Stimulated activated effector memory CD8-positive, alpha-beta T cell treated with anti-CD3 and anti-CD28 coated beads, Interleukin-12 subunit alpha, Interleukin-12 subunit beta, amount 100 ng/mL, for 72 hours (primary cell): ENCODE data around the gene ZCCHC18.

Experiments
- ATAC-seq: fragments of 150-1000 bp; cut with Tn5 transposase; 2 replicates; pipeline ENCODE4 v1.10.0; 2021
- DNase-seq, 2 donors: peaks; one replicate each; pipeline ENCODE4 v3.0.0; 2021 to 2022; ENCODE audit warnings: low spot score in 2 of 2
- H3K27ac Mint-ChIP-seq: one replicate; pipeline ENCODE4 v1.8.0; 2022; ENCODE audit warnings: mild to moderate bottlenecking, mixed read lengths
- H3K36me3 Mint-ChIP-seq: one replicate; pipeline ENCODE4 v1.8.0; 2022; ENCODE audit warnings: mild to moderate bottlenecking, mixed read lengths
- H3K4me1 Mint-ChIP-seq: one replicate; pipeline ENCODE4 v1.8.0; 2022; ENCODE audit warnings: mixed read lengths
- H3K4me3 Mint-ChIP-seq: one replicate; pipeline ENCODE4 v1.8.0; 2022; ENCODE audit warnings: mild to moderate bottlenecking, mixed read lengths
- H3K9me3 Mint-ChIP-seq: one replicate; pipeline ENCODE4 v1.8.0; 2022; ENCODE audit warnings: mixed read lengths

Gene ZCCHC18

GRCh38 chrX:104113222-104113965 is 1.1 kb downstream of the ZCCHC18 start:
- peak; percentile 70 for ATAC-seq
- no peak for DNase-seq
- Mint-ChIP-seq H3K36me3 (no peaks in the 10 kb centered on the region), H3K4me3 (peak overlapping the region; percentile 83), H3K27ac (peak overlapping the region; percentile 89), H3K9me3 (no peaks in the 10 kb centered on the region), H3K4me1 (peaks cover 49% of the 10 kb centered on the region)

GRCh38 chrX:104117759-104118158 is 5.4 kb downstream of the ZCCHC18 start:
- Mint-ChIP-seq H3K36me3 (no peaks in the 10 kb centered on the region), H3K27ac (peak overlapping the region; percentile 40), H3K4me1 (peaks cover 36% of the 10 kb centered on the region), H3K4me3 (no peak overlapping the region), H3K9me3 (no peaks in the 10 kb centered on the region)
- DNase-seq (no peak), ATAC-seq (peak; percentile 68)

GRCh38 chrX:104118765-104119164 is 6.4 kb downstream of the ZCCHC18 start:
- H3K4me3 Mint-ChIP-seq: no peak overlapping the region
- DNase-seq: no peak
- no peaks in the 10 kb centered on the region for H3K9me3 Mint-ChIP-seq
- no peaks in the 10 kb centered on the region for H3K36me3 Mint-ChIP-seq
- peaks cover 34% of the 10 kb centered on the region for H3K4me1 Mint-ChIP-seq
- no peak for ATAC-seq
- H3K27ac Mint-ChIP-seq: no peak overlapping the region

GRCh38 chrX:104122829-104123228 is 10.5 kb downstream of the ZCCHC18 start:
- H3K4me1 Mint-ChIP-seq: peaks cover 20% of the 10 kb centered on the region
- peak; percentile 87 for ATAC-seq
- H3K9me3 Mint-ChIP-seq: no peaks in the 10 kb centered on the region
- H3K36me3 Mint-ChIP-seq: peaks cover 15% of the 10 kb centered on the region
- H3K4me3 Mint-ChIP-seq: no peak overlapping the region
- no peak for DNase-seq
- no peak overlapping the region for H3K27ac Mint-ChIP-seq

- ATAC-seq (no peak), DNase-seq (no peak)
- H3K27ac Mint-ChIP-seq: no peak overlapping the region
- peaks cover 33% of the 10 kb centered on the region for H3K36me3 Mint-ChIP-seq
- no peaks in the 10 kb centered on the region for H3K9me3 Mint-ChIP-seq
- peaks cover 17% of the 10 kb centered on the region for H3K4me1 Mint-ChIP-seq
- no peak overlapping the region for H3K4me3 Mint-ChIP-seq
These were observed 14.5 kb downstream of the ZCCHC18 start for GRCh38 chrX:104126856-104127255.

GRCh38 chrX:104130808-104131207 is 18.5 kb downstream of the ZCCHC18 start:
- no peaks in the 10 kb centered on the region for H3K9me3 Mint-ChIP-seq
- H3K27ac Mint-ChIP-seq: no peak overlapping the region
- H3K36me3 Mint-ChIP-seq: peaks cover 27% of the 10 kb centered on the region
- ATAC-seq (no peak), DNase-seq (no peak)
- no peak overlapping the region for H3K4me3 Mint-ChIP-seq
- H3K4me1 Mint-ChIP-seq: peaks cover 25% of the 10 kb centered on the region

- Mint-ChIP-seq H3K27ac (peak overlapping the region; percentile 56), H3K36me3 (peaks cover 18% of the 10 kb centered on the region)
- no peak for ATAC-seq
These were observed 22.4 kb downstream of the ZCCHC18 start for GRCh38 chrX:104134583-104135261.

GRCh38 chrX:104135677-104136076 is 23.4 kb downstream of the ZCCHC18 start:
- Mint-ChIP-seq H3K27ac (peak overlapping the region; percentile 56), H3K36me3 (peaks cover 8% of the 10 kb centered on the region), H3K4me3 (no peak overlapping the region), H3K4me1 (peaks cover 25% of the 10 kb centered on the region), H3K9me3 (no peaks in the 10 kb centered on the region)
- ATAC-seq: no peak
- DNase-seq: no peak

More at GRCh38 chrX:104134583-104135261, 22.4 kb downstream of the ZCCHC18 start:
- DNase-seq: no peak
- Mint-ChIP-seq H3K4me1 (peaks cover 25% of the 10 kb centered on the region), H3K4me3 (no peak overlapping the region), H3K9me3 (no peaks in the 10 kb centered on the region)

GRCh38 chrX:104136241-104137019 is 24.1 kb downstream of the ZCCHC18 start:
- H3K4me3 Mint-ChIP-seq: no peak overlapping the region
- H3K9me3 Mint-ChIP-seq: no peaks in the 10 kb centered on the region
- no peak overlapping the region for H3K27ac Mint-ChIP-seq

GRCh38 chrX:104137496-104137895 is 25.2 kb downstream of the ZCCHC18 start:
- no peak overlapping the region for H3K4me3 Mint-ChIP-seq
- no peaks in the 10 kb centered on the region for H3K36me3 Mint-ChIP-seq
- no peak overlapping the region for H3K27ac Mint-ChIP-seq
- H3K4me1 Mint-ChIP-seq: peaks cover 19% of the 10 kb centered on the region
- no peak for ATAC-seq
- no peaks in the 10 kb centered on the region for H3K9me3 Mint-ChIP-seq
- DNase-seq: no peak

More at GRCh38 chrX:104136241-104137019, 24.1 kb downstream of the ZCCHC18 start:
- ATAC-seq (peak; percentile 63), DNase-seq (peak; percentile 21 to 65)
- H3K36me3 Mint-ChIP-seq: peaks cover 3% of the 10 kb centered on the region
- H3K4me1 Mint-ChIP-seq: peaks cover 25% of the 10 kb centered on the region

- Mint-ChIP-seq H3K36me3 (no peaks in the 10 kb centered on the region), H3K4me1 (peaks cover 16% of the 10 kb centered on the region), H3K27ac (peak overlapping the region; percentile 75), H3K9me3 (no peaks in the 10 kb centered on the region), H3K4me3 (no peak overlapping the region)
- no peak for DNase-seq
- no peak for ATAC-seq
These were observed 28.9 kb downstream of the ZCCHC18 start for GRCh38 chrX:104141087-104141760.

GRCh38 chrX:104151037-104151436 is 38.7 kb downstream of the ZCCHC18 start:
- DNase-seq (no peak), ATAC-seq (no peak)
- H3K9me3 Mint-ChIP-seq: no peaks in the 10 kb centered on the region
- H3K27ac Mint-ChIP-seq: no peak overlapping the region
- peaks cover 7% of the 10 kb centered on the region for H3K36me3 Mint-ChIP-seq
- H3K4me1 Mint-ChIP-seq: peaks cover 14% of the 10 kb centered on the region
- H3K4me3 Mint-ChIP-seq: no peak overlapping the region

- Mint-ChIP-seq H3K4me1 (peaks cover 8% of the 10 kb centered on the region), H3K4me3 (peak within 1 kb of the TSS; percentile 92), H3K27ac (peak within 1 kb of the TSS; percentile 99), H3K36me3 (peaks cover 19% of the 10 kb centered on the region), H3K9me3 (no peaks in the 10 kb centered on the region)
- ATAC-seq (peak; percentile 97), DNase-seq (peak; percentile 58 to 83)
These were observed 44.6 kb downstream of the ZCCHC18 start, which contains the start of gene SLC25A53 for GRCh38 chrX:104156630-104157529. Gene SLC25A53, minus strand, starts transcription at chrX:104157009. Its CDS starts 51,752 bp downstream, at chrX:104105257.
